Measurements from ENCODE around the gene TTC7B.

- TF ChIP-seq CTCF (IDR thresholded peaks at IDR 0.05 in 2 of 3, conservative IDR thresholded peaks at IDR 0.05 in 1 of 3; ENCODE audit: borderline replicate concordance in 1 of 3, insufficient read depth in 1 of 3, low read depth in 2 of 3, low read length in 2 of 3) (no peak), CEBPB (IDR thresholded peaks at IDR 0.05; ENCODE audit: low read depth) (no peak), EZH2 (IDR thresholded peaks at IDR 0.05) (no peak), ZBTB33 (IDR thresholded peaks at IDR 0.05; ENCODE audit: extremely low read depth, insufficient replicate concordance, low read length) (no peak), POLR2A (IDR thresholded peaks at IDR 0.05; ENCODE audit: borderline replicate concordance, extremely low read depth, insufficient read depth, insufficient read length) (no peak), YY1 (IDR thresholded peaks at IDR 0.05; ENCODE audit: extremely low read depth, insufficient replicate concordance, low read depth, low read length) (no peak), ZFX (IDR thresholded peaks at IDR 0.05) (no peak), MAX (IDR thresholded peaks at IDR 0.05) (no peak), POLR2AphosphoS5 (IDR thresholded peaks at IDR 0.05; ENCODE audit: low read depth, low read length) (no peak)
Observed at GRCh38 chr14:90585106-90585505, 231.1 kb downstream of the TTC7B start.
